HG03378 (cell line): ENCODE measurements around the gene HNRNPH1.

Experiments
- ATAC-seq: cut with Tn5 transposase; IDR thresholded peaks from one replicate; pipeline ENCODE4 v1.9.1; 2021; ENCODE audit warnings: mild to moderate bottlenecking, moderate library complexity; ENCODE audit not compliant: unreplicated experiment

Gene HNRNPH1

GRCh38 chr5:179623906-179624741 is 653 bp upstream of the HNRNPH1 start:
- ATAC-seq = peak; percentile 12

- ATAC-seq = no peak
Observed at GRCh38 chr5:179621551-179622214, 1.8 kb downstream of the HNRNPH1 start.

GRCh38 chr5:179620703-179621350 is 2.6 kb downstream of the HNRNPH1 start:
- ATAC-seq = no peak

- ATAC-seq = no peak
Observed at GRCh38 chr5:179620293-179620692, 3.2 kb downstream of the HNRNPH1 start.

- ATAC-seq = no peak
Observed at GRCh38 chr5:179619776-179620175, 3.7 kb downstream of the HNRNPH1 start.

GRCh38 chr5:179618923-179619554 is 4.4 kb downstream of the HNRNPH1 start:
- no peak for ATAC-seq

- ATAC-seq = no peak
Observed at GRCh38 chr5:179617930-179618329, 5.5 kb downstream of the HNRNPH1 start.

- ATAC-seq = no peak
Observed at GRCh38 chr5:179616002-179616594, 7.4 kb downstream of the HNRNPH1 start.

GRCh38 chr5:179615203-179615602 is 8.3 kb downstream of the HNRNPH1 start:
- ATAC-seq = no peak

GRCh38 chr5:179614745-179615144 is 8.7 kb downstream of the HNRNPH1 start:
- no peak for ATAC-seq

GRCh38 chr5:179613460-179614071 is 9.9 kb downstream of the HNRNPH1 start:
- ATAC-seq = no peak

GRCh38 chr5:179612577-179613459 is 10.7 kb downstream of the HNRNPH1 start:
- no peak for ATAC-seq

GRCh38 chr5:179610903-179611265 is 12.6 kb downstream of the HNRNPH1 start:
- ATAC-seq = no peak

- ATAC-seq = no peak
Observed at GRCh38 chr5:179610109-179610902, 13.2 kb downstream of the HNRNPH1 start.

GRCh38 chr5:179609834-179610108 is 13.7 kb downstream of the HNRNPH1 start:
- ATAC-seq = no peak

GRCh38 chr5:179608131-179608581 is 15.3 kb downstream of the HNRNPH1 start:
- ATAC-seq = no peak

GRCh38 chr5:179607160-179607931 is 16.1 kb downstream of the HNRNPH1 start:
- ATAC-seq = no peak

- ATAC-seq = no peak
Observed at GRCh38 chr5:179606910-179607159, 16.6 kb downstream of the HNRNPH1 start.
